Activated T-cell treated with anti-CD3 and anti-CD28 coated beads, Interleukin-2, amount 50 U/mL, for 4 hours (primary cell): Measurements from ENCODE around the gene CEP55. TPM values are rescaled to one million over a fixed set of nuclear protein-coding genes. Genes with fewer than 3 reads are reported as not detected.

Experiments
- ATAC-seq, 2 donors: fragments of 200-7000 bp; cut with Tn5 transposase; one replicate each; pipeline ENCODE4 v1.10.0; 2021
- DNase-seq: peaks from one replicate; pipeline ENCODE4 v3.0.0-alpha.2; 2020
- H3K27me3 Mint-ChIP-seq: one replicate; pipeline ENCODE4 v1.8.0; 2021; ENCODE audit warnings: low read depth, mixed read lengths
- H3K36me3 Mint-ChIP-seq: one replicate; pipeline ENCODE4 v1.8.0; 2022; ENCODE audit warnings: mixed read lengths; ENCODE audit not compliant: insufficient read depth
- H3K4me1 Mint-ChIP-seq: one replicate; pipeline ENCODE4 v1.8.0; 2021; ENCODE audit warnings: low read depth, mixed read lengths
- H3K4me3 Mint-ChIP-seq: one replicate; pipeline ENCODE4 v1.8.0; 2021; ENCODE audit warnings: mild to moderate bottlenecking, moderate library complexity, mixed read lengths
- H3K9me3 Mint-ChIP-seq: one replicate; pipeline ENCODE4 v1.8.0; 2021; ENCODE audit warnings: mixed read lengths
- total RNA-seq, 3 donors: library from RNA; stranded (reverse); gene quantifications; one replicate each; pipeline ENCODE4 v1.2.1, GENCODE V29; 2021

Gene CEP55
- total RNA-seq = 1 to 10 TPM; 6.0 to 8.2 (median 8.0) TPM

DNA sequence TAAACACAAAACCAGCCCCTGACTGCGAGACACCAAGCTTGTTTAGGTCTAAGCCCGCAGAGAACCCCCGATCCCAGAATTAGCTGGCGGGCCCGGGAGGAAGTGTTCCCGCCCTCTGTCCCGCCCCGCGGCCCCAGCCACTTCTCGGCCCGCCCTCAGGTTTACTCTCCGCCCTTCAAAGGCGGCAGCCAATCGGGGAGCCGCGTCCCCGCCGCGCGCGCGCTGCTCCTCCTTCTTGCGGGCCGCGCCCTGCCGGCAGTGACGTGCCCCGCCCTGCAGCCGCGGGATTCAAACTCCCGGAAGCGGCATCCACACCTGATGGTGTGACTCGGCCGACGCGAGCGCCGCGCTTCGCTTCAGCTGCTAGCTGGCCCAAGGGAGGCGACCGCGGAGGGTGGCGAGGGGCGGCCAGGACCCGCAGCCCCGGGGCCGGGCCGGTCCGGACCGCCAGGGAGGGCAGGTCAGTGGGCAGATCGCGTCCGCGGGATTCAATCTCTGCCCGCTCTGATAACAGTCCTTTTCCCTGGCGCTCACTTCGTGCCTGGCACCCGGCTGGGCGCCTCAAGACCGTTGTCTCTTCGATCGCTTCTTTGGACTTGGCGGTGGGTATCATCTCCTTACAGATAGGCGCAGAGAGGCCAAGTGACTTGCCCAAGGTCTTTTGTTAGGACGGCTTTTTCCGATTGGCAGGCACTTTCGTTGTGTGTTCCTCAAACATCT, at the start of gene CEP55:
CEP55 (plus strand) TSS at position 291 of the 720 bp plus-strand sequence. CDS start 3,440 bp downstream, outside the sequence.
- Mint-ChIP-seq H3K27me3 (no peaks in the 10 kb centered on the region), H3K36me3 (no peaks in the 10 kb centered on the region), H3K9me3 (no peaks in the 10 kb centered on the region), H3K4me3 (peak within 1 kb of the TSS; percentile 88), H3K4me1 (peaks cover 19% of the 10 kb centered on the region)
- peak; percentile 91 for DNase-seq
- ATAC-seq = peak; percentile 100

DNA sequence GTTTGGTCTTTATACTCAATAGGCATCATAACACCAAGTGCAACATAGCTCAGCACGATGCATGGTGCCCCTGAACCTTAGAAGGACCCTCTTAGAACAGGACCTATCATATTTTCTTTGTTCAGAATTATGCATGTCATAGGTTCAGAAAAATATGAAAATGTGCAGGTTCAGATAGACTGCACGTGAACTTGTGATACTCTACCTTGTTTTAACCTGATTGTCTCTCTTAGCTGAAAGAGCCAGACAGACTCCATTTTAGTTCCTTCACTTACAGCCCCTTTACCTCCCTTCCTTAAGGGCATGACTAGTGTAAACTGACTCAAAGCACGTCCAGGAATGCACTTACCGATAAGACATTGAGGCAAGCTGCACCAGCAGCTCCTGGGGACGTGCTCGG, 49.4 kb upstream of the CEP55 start:
- Mint-ChIP-seq H3K4me1 (peaks cover 8% of the 10 kb centered on the region), H3K36me3 (peaks cover 9% of the 10 kb centered on the region), H3K9me3 (no peaks in the 10 kb centered on the region), H3K27me3 (no peaks in the 10 kb centered on the region), H3K4me3 (no peak overlapping the region)
- no peak for DNase-seq
- no peak for ATAC-seq

GRCh38 chr10:93447970-93448369, 48.4 kb upstream of the CEP55 start:
- Mint-ChIP-seq H3K4me3 (no peak overlapping the region), H3K4me1 (peaks cover 13% of the 10 kb centered on the region), H3K27me3 (no peaks in the 10 kb centered on the region), H3K36me3 (peaks cover 9% of the 10 kb centered on the region), H3K9me3 (no peaks in the 10 kb centered on the region)
- DNase-seq = no peak
- no peak for ATAC-seq

DNA sequence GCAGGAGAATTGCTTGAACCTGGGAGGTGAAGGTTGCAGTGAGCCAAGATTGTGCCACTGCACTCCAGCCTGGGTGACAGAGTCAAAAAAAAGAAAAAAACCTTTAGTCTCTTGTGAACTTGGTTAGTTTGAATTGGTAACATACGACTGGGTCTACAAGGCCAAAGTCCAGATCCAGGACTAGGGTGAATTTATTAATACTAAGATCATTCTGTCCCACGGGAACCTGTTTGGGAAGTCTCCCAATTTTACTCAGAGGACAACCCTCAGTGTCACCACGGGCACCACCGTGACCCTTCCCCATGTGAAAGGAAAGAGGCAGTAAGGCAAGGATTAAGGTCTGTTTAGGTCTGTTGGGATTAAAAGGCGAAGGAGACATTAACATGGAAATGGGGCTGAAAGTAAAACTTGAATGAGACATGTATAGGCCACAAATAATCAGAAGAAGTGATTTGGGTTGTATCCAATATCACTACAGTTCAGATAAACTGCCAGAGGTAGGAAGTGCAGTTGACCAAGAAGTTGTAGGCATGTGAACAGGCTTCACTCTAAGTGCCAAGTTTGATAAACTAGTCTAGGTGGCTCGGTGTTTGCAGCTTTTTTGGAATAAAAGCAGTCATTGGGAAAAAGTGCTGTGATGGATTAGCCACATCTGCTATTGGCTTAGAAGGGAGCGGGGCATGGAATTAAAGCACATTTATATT, 45.0 kb upstream of the CEP55 start:
- H3K36me3 Mint-ChIP-seq = peaks cover 9% of the 10 kb centered on the region
- no peaks in the 10 kb centered on the region for H3K9me3 Mint-ChIP-seq
- no peak overlapping the region for H3K4me3 Mint-ChIP-seq
- DNase-seq = no peak
- ATAC-seq = no peak
- no peaks in the 10 kb centered on the region for H3K27me3 Mint-ChIP-seq
- peaks cover 13% of the 10 kb centered on the region for H3K4me1 Mint-ChIP-seq

GRCh38 chr10:93452143-93452542, 44.3 kb upstream of the CEP55 start:
- Mint-ChIP-seq H3K9me3 (no peaks in the 10 kb centered on the region), H3K4me3 (no peak overlapping the region), H3K36me3 (peaks cover 9% of the 10 kb centered on the region), H3K4me1 (peaks cover 13% of the 10 kb centered on the region), H3K27me3 (no peaks in the 10 kb centered on the region)
- DNase-seq (no peak), ATAC-seq (no peak)

GRCh38 chr10:93454146-93454545, 42.3 kb upstream of the CEP55 start:
- no peak for ATAC-seq
- H3K36me3 Mint-ChIP-seq = peaks cover 7% of the 10 kb centered on the region
- no peak for DNase-seq
- no peaks in the 10 kb centered on the region for H3K9me3 Mint-ChIP-seq
- H3K4me3 Mint-ChIP-seq = no peak overlapping the region
- H3K27me3 Mint-ChIP-seq = no peaks in the 10 kb centered on the region
- peaks cover 13% of the 10 kb centered on the region for H3K4me1 Mint-ChIP-seq

DNA sequence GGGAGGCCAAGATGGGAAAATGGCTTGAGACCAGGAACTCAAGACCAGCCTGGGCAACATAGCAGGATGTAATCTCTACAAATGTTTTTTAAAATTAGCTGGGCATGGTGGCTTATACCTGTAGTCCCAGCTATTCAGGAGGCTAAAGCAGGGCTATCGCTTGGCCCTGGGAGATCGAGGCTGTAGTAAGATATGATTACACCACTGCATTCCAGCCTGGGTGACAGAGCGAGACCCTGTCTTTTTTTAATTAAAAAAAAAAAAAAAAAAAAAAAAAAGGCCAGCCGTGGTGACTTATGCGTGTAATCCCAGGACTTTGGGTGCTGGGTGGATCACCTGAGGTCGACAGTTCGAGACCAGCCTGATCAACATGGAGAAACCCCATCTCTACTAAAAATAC, 41.7 kb upstream of the CEP55 start:
- DNase-seq (no peak), ATAC-seq (no peak)
- Mint-ChIP-seq H3K27me3 (no peaks in the 10 kb centered on the region), H3K4me3 (no peak overlapping the region), H3K9me3 (no peaks in the 10 kb centered on the region), H3K4me1 (peaks cover 13% of the 10 kb centered on the region), H3K36me3 (peaks cover 6% of the 10 kb centered on the region)

- Mint-ChIP-seq H3K36me3 (peaks cover 2% of the 10 kb centered on the region), H3K4me3 (no peak overlapping the region), H3K4me1 (peaks cover 16% of the 10 kb centered on the region), H3K9me3 (no peaks in the 10 kb centered on the region), H3K27me3 (no peaks in the 10 kb centered on the region)
- no peak for ATAC-seq
- DNase-seq = no peak
Observed at GRCh38 chr10:93456480-93456879, 39.9 kb upstream of the CEP55 start.

- Mint-ChIP-seq H3K9me3 (no peaks in the 10 kb centered on the region), H3K27me3 (no peaks in the 10 kb centered on the region), H3K4me3 (no peak overlapping the region), H3K4me1 (peaks cover 13% of the 10 kb centered on the region), H3K36me3 (no peaks in the 10 kb centered on the region)
- DNase-seq (no peak), ATAC-seq (no peak)
Observed at GRCh38 chr10:93457511-93457910, 38.9 kb upstream of the CEP55 start.

- no peak for DNase-seq
- Mint-ChIP-seq H3K36me3 (no peaks in the 10 kb centered on the region), H3K4me3 (no peak overlapping the region), H3K9me3 (no peaks in the 10 kb centered on the region), H3K4me1 (peaks cover 15% of the 10 kb centered on the region), H3K27me3 (no peaks in the 10 kb centered on the region)
- no peak for ATAC-seq
Observed at GRCh38 chr10:93458821-93459257, 37.6 kb upstream of the CEP55 start.

GRCh38 chr10:93459466-93459865, 36.9 kb upstream of the CEP55 start:
- ATAC-seq = no peak
- Mint-ChIP-seq H3K4me1 (peaks cover 15% of the 10 kb centered on the region), H3K27me3 (no peaks in the 10 kb centered on the region), H3K36me3 (no peaks in the 10 kb centered on the region), H3K9me3 (no peaks in the 10 kb centered on the region), H3K4me3 (no peak overlapping the region)
- no peak for DNase-seq

DNA sequence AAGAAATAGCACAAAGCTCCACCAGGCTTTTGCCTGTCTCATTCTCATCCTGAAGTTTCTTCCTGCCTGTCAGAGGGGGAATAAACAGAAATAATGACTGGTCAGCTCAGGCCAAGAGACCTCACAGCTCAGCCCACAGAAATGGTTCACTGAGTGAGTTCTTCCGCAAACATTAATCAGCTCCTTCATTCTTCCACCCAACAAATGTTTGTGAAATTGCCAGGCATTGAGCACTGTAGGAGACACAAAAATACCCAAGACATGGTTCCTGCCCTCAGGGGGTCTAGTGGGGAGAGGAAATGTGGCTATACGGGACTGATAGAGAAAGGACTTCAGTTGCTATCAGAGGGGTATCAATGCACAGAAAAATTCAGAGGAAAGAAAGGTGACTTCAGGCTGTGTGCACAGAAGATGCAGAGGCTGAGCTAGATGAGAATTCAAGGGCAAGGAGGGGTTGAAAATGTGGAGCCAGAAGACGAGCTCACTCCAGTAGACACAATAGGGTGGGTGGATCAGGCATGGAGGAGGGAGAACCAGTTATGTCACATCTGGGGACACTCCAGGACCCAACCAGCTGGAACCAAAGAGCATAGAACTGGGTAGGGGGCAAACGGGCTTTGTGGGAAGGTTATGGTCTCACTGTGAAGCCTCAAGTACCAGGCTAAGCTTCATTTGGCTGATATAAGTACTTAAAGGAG, 35.2 kb upstream of the CEP55 start:
- Mint-ChIP-seq H3K27me3 (no peaks in the 10 kb centered on the region), H3K4me1 (peaks cover 19% of the 10 kb centered on the region), H3K4me3 (peak overlapping the region; percentile 11), H3K9me3 (no peaks in the 10 kb centered on the region), H3K36me3 (no peaks in the 10 kb centered on the region)
- DNase-seq (no peak), ATAC-seq (no peak)

GRCh38 chr10:93461807-93462178, 34.6 kb upstream of the CEP55 start:
- no peaks in the 10 kb centered on the region for H3K27me3 Mint-ChIP-seq
- H3K36me3 Mint-ChIP-seq = no peaks in the 10 kb centered on the region
- DNase-seq (no peak), ATAC-seq (no peak)
- H3K4me3 Mint-ChIP-seq = no peak overlapping the region
- H3K9me3 Mint-ChIP-seq = no peaks in the 10 kb centered on the region
- peaks cover 19% of the 10 kb centered on the region for H3K4me1 Mint-ChIP-seq

DNA sequence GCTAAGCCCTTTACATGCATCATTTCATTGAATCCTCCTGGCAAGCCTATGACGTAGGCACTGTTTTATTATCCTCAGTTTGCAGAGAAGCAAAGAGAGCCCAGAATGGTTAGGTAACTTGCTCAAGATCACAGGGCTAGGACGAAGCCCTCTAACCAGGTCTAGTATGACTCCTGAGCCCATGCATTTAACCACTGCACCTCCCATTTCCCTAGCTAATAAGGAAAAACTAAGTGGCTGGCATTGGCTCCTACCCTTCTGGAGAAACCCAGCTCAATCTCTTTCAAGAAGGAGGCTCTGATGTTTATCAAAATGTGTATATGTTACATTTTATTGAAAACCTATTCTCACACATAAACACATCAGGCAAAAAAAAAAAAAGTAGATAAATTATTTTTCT, 34.0 kb upstream of the CEP55 start:
- H3K36me3 Mint-ChIP-seq = no peaks in the 10 kb centered on the region
- no peak for ATAC-seq
- no peak for DNase-seq
- no peaks in the 10 kb centered on the region for H3K9me3 Mint-ChIP-seq
- H3K4me3 Mint-ChIP-seq = no peak overlapping the region
- H3K4me1 Mint-ChIP-seq = peaks cover 19% of the 10 kb centered on the region
- H3K27me3 Mint-ChIP-seq = no peaks in the 10 kb centered on the region
